GM21360 (cell line): ENCODE measurements around the gene IL1RL2.

Experiments used
- ATAC-seq: cut with Tn5 transposase; IDR thresholded peaks from one replicate; pipeline ENCODE4 v1.9.1; 2021; ENCODE audit warnings: mild to moderate bottlenecking, moderate library complexity; ENCODE audit not compliant: unreplicated experiment

The IL1RL2 gene

GRCh38 chr2:102158011-102158755, 28.6 kb upstream of the IL1RL2 start:
- ATAC-seq = no peak

GRCh38 chr2:102159295-102159694, 27.5 kb upstream of the IL1RL2 start:
- no peak for ATAC-seq

GRCh38 chr2:102166189-102166845, 20.5 kb upstream of the IL1RL2 start:
- no peak for ATAC-seq

GRCh38 chr2:102168026-102168771, 18.6 kb upstream of the IL1RL2 start:
- no peak for ATAC-seq

GRCh38 chr2:102171946-102172345, 14.9 kb upstream of the IL1RL2 start:
- ATAC-seq = no peak

- ATAC-seq = no peak
Observed at GRCh38 chr2:102172745-102173144, 14.1 kb upstream of the IL1RL2 start.

- no peak for ATAC-seq
Observed at GRCh38 chr2:102176172-102176571, 10.7 kb upstream of the IL1RL2 start.

- ATAC-seq = no peak
Observed at GRCh38 chr2:102177814-102178478, 8.9 kb upstream of the IL1RL2 start.

- ATAC-seq = no peak
Observed at GRCh38 chr2:102179061-102179460, 7.8 kb upstream of the IL1RL2 start.

- ATAC-seq = no peak
Observed at GRCh38 chr2:102179788-102180686, 6.8 kb upstream of the IL1RL2 start.

- ATAC-seq = no peak
Observed at GRCh38 chr2:102180687-102180999, 6.2 kb upstream of the IL1RL2 start.

- no peak for ATAC-seq
Observed at GRCh38 chr2:102181376-102181775, 5.4 kb upstream of the IL1RL2 start.

- ATAC-seq = no peak
Observed at GRCh38 chr2:102181919-102182635, 4.7 kb upstream of the IL1RL2 start.

GRCh38 chr2:102184018-102184417, 2.8 kb upstream of the IL1RL2 start:
- ATAC-seq = no peak

GRCh38 chr2:102184568-102184967, 2.3 kb upstream of the IL1RL2 start:
- no peak for ATAC-seq

- no peak for ATAC-seq
Observed at GRCh38 chr2:102185347-102185746, 1.5 kb upstream of the IL1RL2 start.

GRCh38 chr2:102187496-102188150, 800 bp downstream of the IL1RL2 start:
- ATAC-seq = no peak

- no peak for ATAC-seq
Observed at GRCh38 chr2:102190430-102191107, 3.7 kb downstream of the IL1RL2 start.

- no peak for ATAC-seq
Observed at GRCh38 chr2:102191501-102191900, 4.7 kb downstream of the IL1RL2 start.
